HL-60 (cell line): ENCODE results near the gene UBE2G1.
"Not testable (repeated sequence)": the region's sequence is repeated elsewhere in the genome, so short reads cannot be mapped to it uniquely, and the experiment has no call there.

Experiments
- DNase-seq, 2 experiments: peaks; one replicate each; pipeline ENCODE4 v3.0.0-alpha.2; 2010 to 2020; ENCODE audit warnings: low read depth in 1 of 2, low spot score in 1 of 2
- H3K27ac ChIP-seq: fragments of 250-450 bp; sonication (Bioruptor Pico); replicated peaks from 2 replicates; pipeline ENCODE4 v1.5.1; 2020; ENCODE audit warnings: mild to moderate bottlenecking, moderate library complexity
- H3K27me3 ChIP-seq: fragments of 250-450 bp; sonication (Bioruptor Pico); 2 replicates; pipeline ENCODE4 v1.5.1; 2021; ENCODE audit warnings: mild to moderate bottlenecking, moderate library complexity; ENCODE audit not compliant: insufficient read depth, poor library complexity, severe bottlenecking
- H3K4me3 ChIP-seq: replicated peaks from 2 replicates; pipeline ENCODE4 v1.5.1; 2011; ENCODE audit warnings: mild to moderate bottlenecking, control low read depth, low read length; ENCODE audit not compliant: insufficient read depth
- CTCF ChIP-seq: IDR thresholded peaks from one replicate; pipeline ENCODE4 v1.5.1; 2011; ENCODE audit warnings: low read length, control low read depth, inconsistent platforms; ENCODE audit not compliant: insufficient read depth
- GABPA ChIP-seq: IDR thresholded peaks from 2 replicates; pipeline ENCODE4 v1.6.1; 2012; ENCODE audit warnings: low read depth
- POLR2AphosphoS5 ChIP-seq: IDR thresholded peaks from 2 replicates; pipeline ENCODE4 v1.6.1; 2012; ENCODE audit warnings: low read depth
- REST ChIP-seq: IDR thresholded peaks from 2 replicates; pipeline ENCODE4 v1.6.1; 2012; ENCODE audit warnings: low read depth; ENCODE audit not compliant: insufficient replicate concordance
- SPI1 ChIP-seq: IDR thresholded peaks from 2 replicates; pipeline ENCODE4 v1.6.1; 2012; ENCODE audit warnings: low read depth, mild to moderate bottlenecking, borderline replicate concordance

UBE2G1 gene

GRCh38 chr17:4386406-4386805 lies 19.9 kb upstream of the UBE2G1 start:
- no peak overlapping the region for H3K27ac ChIP-seq
- H3K27me3 ChIP-seq: no peaks in the 10 kb centered on the region
- no peak overlapping the region for H3K4me3 ChIP-seq
- DNase-seq: no peak
- TF ChIP-seq REST (no peak), POLR2AphosphoS5 (no peak), SPI1 (no peak), CTCF (no peak), GABPA (no peak)

- TF ChIP-seq CTCF (no peak), REST (no peak), GABPA (no peak), POLR2AphosphoS5 (no peak), SPI1 (no peak)
- Histone ChIP-seq H3K27ac (peak overlapping the region; percentile 53), H3K27me3 (no peaks in the 10 kb centered on the region), H3K4me3 (no peak overlapping the region)
- DNase-seq: no peak
These were observed 15.5 kb upstream of the UBE2G1 start for GRCh38 chr17:4381690-4382671.

GRCh38 chr17:4378626-4379025 lies 12.2 kb upstream of the UBE2G1 start:
- TF ChIP-seq SPI1: no peak
- no peak for TF ChIP-seq GABPA
- TF ChIP-seq REST: no peak
- no peak for TF ChIP-seq POLR2AphosphoS5
- no peak for TF ChIP-seq CTCF

GRCh38 chr17:4377247-4377646 lies 10.8 kb upstream of the UBE2G1 start:
- not testable (repeated sequence) for H3K27me3 ChIP-seq, DNase-seq, H3K27ac ChIP-seq, H3K4me3 ChIP-seq

More at GRCh38 chr17:4378626-4379025, 12.2 kb upstream of the UBE2G1 start:
- Histone ChIP-seq H3K27me3 (no peaks in the 10 kb centered on the region), H3K4me3 (no peak overlapping the region), H3K27ac (no peak overlapping the region)
- no peak for DNase-seq

GRCh38 chr17:4375796-4376440 lies 9.4 kb upstream of the UBE2G1 start:
- H3K27me3 ChIP-seq, H3K27ac ChIP-seq: not testable (repeated sequence)

More at GRCh38 chr17:4375796-4376440, 9.4 kb upstream of the UBE2G1 start:
- not testable (repeated sequence) for H3K4me3 ChIP-seq, DNase-seq
